Mesothelial cell of epicardium (in vitro differentiated cells): ENCODE data around the gene WDR59. TPM values are rescaled to one million over a fixed set of nuclear protein-coding genes. Genes with fewer than 3 reads are reported as not detected.
"Not testable (repeated sequence)": the region's sequence is repeated elsewhere in the genome, so short reads cannot be mapped to it uniquely, and the experiment has no call there.

ENCODE experiments used
- DNase-seq, 2 experiments: peaks; one replicate each; pipeline ENCODE4 v3.0.0; 2021; ENCODE audit warnings: low spot score in 2 of 2; ENCODE audit not compliant: unreplicated experiment in 2 of 2
- H3K27ac Mint-ChIP-seq: 2 replicates; pipeline ENCODE4 v1.8.0; 2021; ENCODE audit warnings: mixed read lengths
- H3K27me3 Mint-ChIP-seq: 2 replicates; pipeline ENCODE4 v1.8.0; 2021; ENCODE audit warnings: low read depth, mixed read lengths
- H3K36me3 Mint-ChIP-seq: 2 replicates; pipeline ENCODE4 v1.8.0; 2021; ENCODE audit warnings: mixed read lengths
- H3K4me1 Mint-ChIP-seq: 2 replicates; pipeline ENCODE4 v1.8.0; 2021; ENCODE audit warnings: mixed read lengths
- H3K4me3 Mint-ChIP-seq: 2 replicates; pipeline ENCODE4 v1.8.0; 2021; ENCODE audit warnings: mild to moderate bottlenecking, moderate library complexity, mixed read lengths
- H3K9me3 Mint-ChIP-seq: 2 replicates; pipeline ENCODE4 v1.8.0; 2021; ENCODE audit warnings: mixed read lengths
- total RNA-seq: library from RNA; stranded (reverse); gene quantifications from 3 replicates; pipeline ENCODE4 v1.2.1, GENCODE V29; 2021
- TF ChIP-seq, protein P1 (sequence below): fragments of 200-600 bp; sonication (generic); IDR thresholded peaks from one replicate; pipeline ENCODE4 v1.5.0; 2021; ENCODE audit warnings: antibody characterized with exemption; ENCODE audit not compliant: unreplicated experiment

Gene WDR59
- total RNA-seq, 1 donor from 2014 or later: 134 TPM

DNA sequence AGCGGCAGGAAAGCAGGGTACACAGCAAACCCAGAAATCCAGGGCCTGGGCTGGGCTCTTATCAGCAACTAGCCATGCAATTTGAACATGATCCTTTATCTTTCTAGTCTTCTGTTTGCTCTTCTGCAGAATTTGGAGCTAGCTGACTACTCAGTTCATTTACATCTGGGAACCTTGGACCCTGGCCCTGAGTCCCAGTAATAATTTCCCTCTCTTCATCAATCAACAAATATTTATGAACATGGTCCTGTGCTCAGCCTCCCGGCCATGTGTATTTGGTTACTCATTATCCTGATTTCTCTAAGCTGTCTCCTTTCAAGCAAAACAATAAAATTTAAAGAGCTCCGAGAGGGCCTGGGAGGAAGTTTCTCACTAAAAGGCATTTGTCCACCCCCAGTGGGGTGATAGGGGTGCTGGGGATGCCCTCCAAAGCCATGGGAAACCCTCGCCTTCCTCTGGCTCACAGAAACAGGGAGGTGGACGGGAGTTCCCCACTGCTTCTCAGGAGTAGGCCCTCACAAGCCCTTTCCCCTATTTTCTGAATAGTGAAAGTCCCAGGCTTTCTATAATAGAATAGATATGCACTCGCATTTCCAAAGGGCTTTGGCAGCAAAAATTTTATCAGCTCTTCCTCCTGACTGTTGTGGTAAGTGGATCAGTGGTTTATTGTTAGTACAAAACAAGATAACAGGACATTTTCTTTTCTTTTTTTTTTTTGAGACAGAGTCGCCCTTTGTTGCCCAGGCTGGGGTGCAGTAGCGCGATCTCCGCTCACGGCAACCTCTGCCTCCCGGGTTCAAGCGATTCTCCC, 6.9 kb upstream of the WDR59 start:
- H3K4me3 Mint-ChIP-seq: no peak overlapping the region
- H3K36me3 Mint-ChIP-seq: no peaks in the 10 kb centered on the region
- H3K9me3 Mint-ChIP-seq: no peaks in the 10 kb centered on the region
- no peak for DNase-seq
- no peaks in the 10 kb centered on the region for H3K27me3 Mint-ChIP-seq
- peaks cover 6% of the 10 kb centered on the region for H3K4me1 Mint-ChIP-seq
- TF ChIP-seq, protein P1, sequence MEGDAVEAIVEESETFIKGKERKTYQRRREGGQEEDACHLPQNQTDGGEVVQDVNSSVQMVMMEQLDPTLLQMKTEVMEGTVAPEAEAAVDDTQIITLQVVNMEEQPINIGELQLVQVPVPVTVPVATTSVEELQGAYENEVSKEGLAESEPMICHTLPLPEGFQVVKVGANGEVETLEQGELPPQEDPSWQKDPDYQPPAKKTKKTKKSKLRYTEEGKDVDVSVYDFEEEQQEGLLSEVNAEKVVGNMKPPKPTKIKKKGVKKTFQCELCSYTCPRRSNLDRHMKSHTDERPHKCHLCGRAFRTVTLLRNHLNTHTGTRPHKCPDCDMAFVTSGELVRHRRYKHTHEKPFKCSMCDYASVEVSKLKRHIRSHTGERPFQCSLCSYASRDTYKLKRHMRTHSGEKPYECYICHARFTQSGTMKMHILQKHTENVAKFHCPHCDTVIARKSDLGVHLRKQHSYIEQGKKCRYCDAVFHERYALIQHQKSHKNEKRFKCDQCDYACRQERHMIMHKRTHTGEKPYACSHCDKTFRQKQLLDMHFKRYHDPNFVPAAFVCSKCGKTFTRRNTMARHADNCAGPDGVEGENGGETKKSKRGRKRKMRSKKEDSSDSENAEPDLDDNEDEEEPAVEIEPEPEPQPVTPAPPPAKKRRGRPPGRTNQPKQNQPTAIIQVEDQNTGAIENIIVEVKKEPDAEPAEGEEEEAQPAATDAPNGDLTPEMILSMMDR: no peak
- H3K27ac Mint-ChIP-seq: peak overlapping the region; percentile 72

DNA sequence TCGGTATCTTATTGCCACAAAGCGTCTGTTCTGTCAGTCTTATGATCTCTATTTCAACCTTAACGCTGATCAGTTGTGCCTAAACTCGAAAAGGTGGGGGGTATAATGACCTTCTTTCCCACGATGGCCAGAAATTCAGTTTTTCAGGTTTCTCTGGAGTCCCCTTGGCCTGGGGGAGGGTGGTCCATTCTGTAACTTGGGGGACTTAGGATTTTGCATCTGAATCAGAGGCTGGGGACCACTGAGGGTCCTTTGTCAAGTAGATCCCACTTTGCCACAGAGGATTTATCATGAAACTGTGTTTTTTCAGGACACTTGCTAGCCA, 6.3 kb upstream of the WDR59 start:
- no peaks in the 10 kb centered on the region for H3K36me3 Mint-ChIP-seq
- DNase-seq: no peak
- H3K4me1 Mint-ChIP-seq: peaks cover 5% of the 10 kb centered on the region
- H3K27ac Mint-ChIP-seq: no peak overlapping the region
- no peaks in the 10 kb centered on the region for H3K9me3 Mint-ChIP-seq
- no peak overlapping the region for H3K4me3 Mint-ChIP-seq
- no peaks in the 10 kb centered on the region for H3K27me3 Mint-ChIP-seq
- TF ChIP-seq, protein P1: no peak

DNA sequence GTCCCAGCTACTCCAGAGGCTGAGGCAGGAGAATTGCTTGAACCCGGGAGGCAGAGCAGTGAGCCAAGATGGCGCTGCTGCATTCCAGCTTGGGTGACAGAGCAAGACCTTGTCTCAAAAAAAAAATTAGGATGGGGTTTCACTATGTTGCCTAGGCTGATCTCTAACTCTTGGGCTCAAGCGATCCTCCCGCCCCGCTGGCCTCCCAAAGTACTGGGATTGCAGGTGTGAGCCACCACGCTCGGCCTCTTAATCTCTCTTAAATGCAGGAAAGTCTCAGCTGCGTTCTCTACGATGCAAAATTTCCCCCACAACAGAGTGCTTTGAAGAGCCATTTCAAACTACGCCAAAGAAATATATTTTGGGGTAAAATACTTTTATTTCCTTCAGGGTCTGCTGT, 5.9 kb upstream of the WDR59 start:
- no peaks in the 10 kb centered on the region for H3K9me3 Mint-ChIP-seq
- H3K4me3 Mint-ChIP-seq: no peak overlapping the region
- H3K36me3 Mint-ChIP-seq: no peaks in the 10 kb centered on the region
- no peak for DNase-seq
- H3K27me3 Mint-ChIP-seq: no peaks in the 10 kb centered on the region
- TF ChIP-seq, protein P1: no peak
- peaks cover 5% of the 10 kb centered on the region for H3K4me1 Mint-ChIP-seq
- no peak overlapping the region for H3K27ac Mint-ChIP-seq

DNA sequence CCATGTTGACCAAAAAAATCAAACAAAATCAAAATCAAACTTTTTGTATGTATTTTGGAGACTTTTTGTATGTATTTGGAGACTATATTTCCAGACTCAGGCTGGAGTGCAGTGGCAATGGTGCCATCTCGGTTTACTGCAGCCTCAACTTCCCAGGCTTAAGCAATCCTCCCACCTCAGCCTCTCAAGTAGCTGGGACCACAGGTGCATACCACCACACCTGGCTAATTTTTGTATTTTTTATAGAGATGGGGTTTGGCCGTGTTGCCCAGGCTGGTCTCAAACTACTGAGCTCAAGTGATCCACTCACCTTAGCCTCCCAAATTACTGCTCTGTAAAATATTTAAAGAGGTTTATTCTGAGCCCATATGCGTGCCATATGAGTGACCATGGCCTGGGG, 4.9 kb upstream of the WDR59 start:
- H3K4me1 Mint-ChIP-seq, H3K9me3 Mint-ChIP-seq, H3K27ac Mint-ChIP-seq, H3K4me3 Mint-ChIP-seq, H3K36me3 Mint-ChIP-seq, DNase-seq, H3K27me3 Mint-ChIP-seq: not testable (repeated sequence)

DNA sequence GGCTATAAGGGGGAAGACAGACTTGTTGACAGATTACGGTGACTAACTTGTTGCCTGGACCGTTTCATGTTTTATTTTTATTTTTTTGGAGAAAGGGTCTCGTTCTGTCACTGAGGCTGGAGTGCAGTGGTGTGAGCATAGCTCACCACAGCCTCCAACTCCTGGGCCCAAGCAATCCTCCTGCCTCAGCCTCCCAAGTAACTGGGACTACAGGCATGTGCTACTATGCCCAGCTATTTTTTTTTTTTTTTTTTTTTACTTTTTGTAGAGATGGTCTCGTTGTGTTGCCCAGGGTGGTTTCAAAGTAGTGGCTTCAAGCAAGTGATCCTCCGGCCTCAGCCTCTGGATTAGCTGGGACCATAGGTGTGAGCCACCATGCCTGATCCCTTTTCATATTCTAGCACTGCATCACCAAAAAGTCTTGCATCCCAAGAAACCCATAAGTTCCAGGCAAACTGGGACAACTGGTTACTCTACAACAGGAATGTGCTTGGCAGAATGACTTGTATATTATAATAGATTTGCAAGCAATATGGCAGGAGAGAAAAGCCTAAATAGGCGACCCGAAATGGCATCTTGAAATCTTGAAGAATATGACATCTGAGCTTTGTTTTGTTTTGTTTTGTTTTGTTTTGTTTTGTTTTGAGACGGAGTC, 2.2 kb upstream of the WDR59 start:
- Mint-ChIP-seq H3K4me1 (peaks cover 11% of the 10 kb centered on the region), H3K4me3 (no peak overlapping the region), H3K9me3 (no peaks in the 10 kb centered on the region), H3K27ac (no peak overlapping the region), H3K27me3 (no peaks in the 10 kb centered on the region), H3K36me3 (peaks cover 2% of the 10 kb centered on the region)
- TF ChIP-seq, protein P1: no peak
- DNase-seq: no peak

DNA sequence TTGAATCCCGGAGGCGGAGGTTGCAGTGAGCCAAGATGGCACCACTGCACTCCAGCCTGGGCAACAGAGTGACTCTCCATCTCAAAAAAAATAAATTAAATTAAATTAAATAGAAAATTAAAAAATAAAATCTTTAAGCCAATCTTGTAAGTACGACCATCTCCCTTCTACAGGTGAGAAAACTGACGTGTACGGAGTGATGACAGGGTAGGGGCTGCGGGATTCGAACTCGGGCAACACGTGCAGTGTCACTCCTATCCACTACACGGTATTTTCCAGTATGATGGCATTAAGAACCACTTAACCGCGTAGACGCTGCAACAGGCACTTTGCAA, 762 bp downstream of the WDR59 start:
- peaks cover 5% of the 10 kb centered on the region for H3K4me1 Mint-ChIP-seq
- H3K4me3 Mint-ChIP-seq: peak overlapping the region; percentile 91
- H3K27ac Mint-ChIP-seq: peak overlapping the region; percentile 76
- peaks cover 2% of the 10 kb centered on the region for H3K36me3 Mint-ChIP-seq
- H3K27me3 Mint-ChIP-seq: no peaks in the 10 kb centered on the region
- TF ChIP-seq, protein P1: no peak
- no peaks in the 10 kb centered on the region for H3K9me3 Mint-ChIP-seq
- DNase-seq: no peak
